Neural crest cell (in vitro differentiated cells): ENCODE data around the gene CDC45. TPM values are rescaled to one million over a fixed set of nuclear protein-coding genes. Genes with fewer than 3 reads are reported as not detected.
A peak's percentile ranks its signal among the peaks of the same experiment; 100 is the strongest.
"Not testable (repeated sequence)": the region's sequence is repeated elsewhere in the genome, so short reads cannot be mapped to it uniquely, and the experiment has no call there.

Source experiments
- DNase-seq: peaks from one replicate; pipeline ENCODE4 v3.0.0; 2021; ENCODE audit warnings: low read depth, mixed read lengths, low spot score
- H3K27ac Mint-ChIP-seq: one replicate; pipeline ENCODE4 v1.8.0; 2021; ENCODE audit warnings: mild to moderate bottlenecking, mixed read lengths; ENCODE audit not compliant: unreplicated experiment
- H3K27me3 Mint-ChIP-seq: 2 replicates; pipeline ENCODE4 v1.8.0; 2021; ENCODE audit warnings: low read depth, mild to moderate bottlenecking, mixed read lengths
- H3K36me3 Mint-ChIP-seq: 2 replicates; pipeline ENCODE4 v1.8.0; 2021; ENCODE audit warnings: low read depth, mild to moderate bottlenecking, mixed read lengths
- H3K4me1 Mint-ChIP-seq: 2 replicates; pipeline ENCODE4 v1.8.0; 2021; ENCODE audit warnings: mixed read lengths
- H3K4me3 Mint-ChIP-seq: one replicate; pipeline ENCODE4 v1.8.0; 2021; ENCODE audit warnings: mild to moderate bottlenecking, mixed read lengths
- H3K9me3 Mint-ChIP-seq: 2 replicates; pipeline ENCODE4 v1.8.0; 2021; ENCODE audit warnings: mixed read lengths
- CTCF ChIP-seq: fragments of 200-600 bp; sonication (generic); conservative IDR thresholded peaks from 2 replicates; pipeline ENCODE4 v1.5.0; 2021; ENCODE audit warnings: antibody characterized with exemption, mild to moderate bottlenecking
- total RNA-seq: library from RNA; stranded (reverse); gene quantifications from 2 replicates; pipeline ENCODE4 v1.2.1, GENCODE V29; 2021

The CDC45 gene
- total RNA-seq, 1 donor from 2014 or later, result 49.8 TPM

- DNase-seq, result no peak
- no peaks in the 10 kb centered on the region for H3K27me3 Mint-ChIP-seq
- H3K36me3 Mint-ChIP-seq, result no peaks in the 10 kb centered on the region
- no peaks in the 10 kb centered on the region for H3K4me1 Mint-ChIP-seq
- no peak overlapping the region for H3K4me3 Mint-ChIP-seq
- peak overlapping the region; percentile 27 for H3K27ac Mint-ChIP-seq
- H3K9me3 Mint-ChIP-seq, result no peaks in the 10 kb centered on the region
- no peak for TF ChIP-seq CTCF
These were observed 64.4 kb downstream of the CDC45 start for GRCh38 chr22:19543970-19544708.

GRCh38 chr22:19545935-19546207 is 66.2 kb downstream of the CDC45 start:
- H3K27me3 Mint-ChIP-seq, result no peaks in the 10 kb centered on the region
- H3K36me3 Mint-ChIP-seq, result no peaks in the 10 kb centered on the region
- DNase-seq, result no peak
- no peak overlapping the region for H3K27ac Mint-ChIP-seq
- no peaks in the 10 kb centered on the region for H3K9me3 Mint-ChIP-seq
- TF ChIP-seq CTCF, result no peak
- no peaks in the 10 kb centered on the region for H3K4me1 Mint-ChIP-seq
- no peak overlapping the region for H3K4me3 Mint-ChIP-seq

- TF ChIP-seq CTCF, result no peak
- Mint-ChIP-seq H3K27ac (no peak overlapping the region), H3K4me3 (no peak overlapping the region), H3K27me3 (no peaks in the 10 kb centered on the region), H3K36me3 (no peaks in the 10 kb centered on the region), H3K9me3 (no peaks in the 10 kb centered on the region), H3K4me1 (no peaks in the 10 kb centered on the region)
- DNase-seq, result no peak
These were observed 67.0 kb downstream of the CDC45 start for GRCh38 chr22:19546680-19547079.

- H3K36me3 Mint-ChIP-seq, result no peaks in the 10 kb centered on the region
- no peak overlapping the region for H3K27ac Mint-ChIP-seq
- no peaks in the 10 kb centered on the region for H3K4me1 Mint-ChIP-seq
- no peaks in the 10 kb centered on the region for H3K9me3 Mint-ChIP-seq
- TF ChIP-seq CTCF, result no peak
- no peak for DNase-seq
- H3K27me3 Mint-ChIP-seq, result no peaks in the 10 kb centered on the region
- H3K4me3 Mint-ChIP-seq, result no peak overlapping the region
These were observed 67.9 kb downstream of the CDC45 start for GRCh38 chr22:19547620-19548019.

- H3K4me1 Mint-ChIP-seq, H3K27me3 Mint-ChIP-seq, H3K27ac Mint-ChIP-seq, DNase-seq, H3K4me3 Mint-ChIP-seq, H3K9me3 Mint-ChIP-seq, H3K36me3 Mint-ChIP-seq: not testable (repeated sequence)
These were observed 68.7 kb downstream of the CDC45 start for GRCh38 chr22:19548427-19548826.

GRCh38 chr22:19548964-19549363 is 69.2 kb downstream of the CDC45 start:
- no peak for DNase-seq
- Mint-ChIP-seq H3K4me3 (no peak overlapping the region), H3K27me3 (no peaks in the 10 kb centered on the region), H3K4me1 (no peaks in the 10 kb centered on the region), H3K9me3 (no peaks in the 10 kb centered on the region), H3K36me3 (no peaks in the 10 kb centered on the region), H3K27ac (peak overlapping the region; percentile 47)
- no peak for TF ChIP-seq CTCF
